Measurements from ENCODE around the gene RAVER1. TPM values are rescaled to one million over a fixed set of nuclear protein-coding genes. Genes with fewer than 3 reads are reported as not detected.

RAVER1 gene
- total and polyA plus RNA-seq, 9 of the 15 experiments (the other 6 are each of a cell fraction or from before 2014, with no cell fraction given), result 0.06 to 113 (median 7.0) TPM

DNA sequence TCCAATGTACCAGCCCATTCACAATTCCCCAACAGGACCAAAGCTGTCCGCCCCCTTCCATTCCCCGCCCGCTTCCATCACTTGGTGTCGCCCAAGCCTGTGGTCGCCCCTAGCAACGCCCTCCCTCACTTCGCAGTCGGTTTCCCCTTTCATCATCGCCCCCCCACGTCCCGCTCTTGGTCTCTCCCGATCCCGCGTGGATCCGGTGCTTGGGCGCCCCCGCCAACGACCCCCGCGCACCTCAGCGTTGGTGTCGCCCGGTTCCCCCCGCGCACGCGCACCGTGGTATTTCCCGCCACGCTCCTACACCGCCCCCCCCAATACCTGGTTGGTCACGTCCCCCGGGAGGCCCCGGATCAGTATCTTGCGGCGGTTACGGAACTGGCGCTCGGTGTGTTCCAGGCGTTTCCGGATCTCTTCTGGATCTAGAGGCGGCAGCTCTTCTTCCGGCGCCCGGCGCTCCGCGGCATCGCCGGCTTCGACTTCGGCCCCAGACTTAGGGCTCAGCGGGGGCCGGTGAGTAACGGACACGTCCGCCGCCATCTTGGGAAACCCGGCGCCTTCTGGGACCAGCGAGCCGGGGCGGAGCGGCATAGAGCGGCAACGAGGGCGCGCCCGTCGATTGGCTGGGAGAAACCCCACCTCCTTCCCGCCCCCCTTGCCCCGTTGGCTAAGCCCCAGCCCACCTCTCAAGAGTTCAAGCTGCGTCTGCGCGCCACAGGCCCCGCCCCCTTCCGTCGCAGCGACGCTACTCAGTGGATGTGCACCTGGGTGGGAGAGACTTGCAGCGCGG lies at the start of gene RAVER1 (continued):
- no peak for TF ChIP-seq FOXK1 (CRISPR knock-in tag; IDR thresholded peaks at IDR 0.05; ENCODE audit: borderline replicate concordance)
- no peak for TF ChIP-seq U2AF2 (optimal IDR thresholded peaks at IDR 0.05; ENCODE audit: low read depth, low read length)
- TF ChIP-seq ZNF134 (CRISPR knock-in tag; conservative IDR thresholded peaks at IDR 0.05), result no peak
- no peak for TF ChIP-seq ZSCAN29 (IDR thresholded peaks at IDR 0.05)
- no peak for TF ChIP-seq ZNF124 (CRISPR knock-in tag; IDR thresholded peaks at IDR 0.05)
- no peak for TF ChIP-seq ZNF408 (CRISPR knock-in tag; IDR thresholded peaks at IDR 0.05; ENCODE audit: low read depth)
- TF ChIP-seq TARDBP (IDR thresholded peaks at IDR 0.05), result 0 out of 2 replicates have a peak, but pooled peaks have one; percentile 35
- TF ChIP-seq, protein P1, sequence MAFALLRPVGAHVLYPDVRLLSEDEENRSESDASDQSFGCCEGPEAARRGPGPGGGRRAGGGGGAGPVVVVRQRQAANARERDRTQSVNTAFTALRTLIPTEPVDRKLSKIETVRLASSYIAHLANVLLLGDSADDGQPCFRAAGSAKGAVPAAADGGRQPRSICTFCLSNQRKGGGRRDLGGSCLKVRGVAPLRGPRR (CRISPR knock-in tag; IDR thresholded peaks at IDR 0.05), result no peak
- no peak for TF ChIP-seq KHSRP (IDR thresholded peaks at IDR 0.05)
- TF ChIP-seq PHB (CRISPR knock-in tag; IDR thresholded peaks at IDR 0.05), result 0 out of 2 replicates have a peak, but pooled peaks have one; percentile 75
- no peak for TF ChIP-seq ZNF232 (CRISPR knock-in tag; IDR thresholded peaks at IDR 0.05)
- no peak for TF ChIP-seq ZNF436 (CRISPR knock-in tag; IDR thresholded peaks at IDR 0.05)
- TF ChIP-seq RAD21 (CRISPR knock-in tag; conservative IDR thresholded peaks at IDR 0.05 in 1 of 2, IDR thresholded peaks at IDR 0.05 in 1 of 2), result 0 out of 4 replicates have a peak, but pooled peaks of 1 of the 2 experiments have one; percentile 3
- TF ChIP-seq, protein P2, sequence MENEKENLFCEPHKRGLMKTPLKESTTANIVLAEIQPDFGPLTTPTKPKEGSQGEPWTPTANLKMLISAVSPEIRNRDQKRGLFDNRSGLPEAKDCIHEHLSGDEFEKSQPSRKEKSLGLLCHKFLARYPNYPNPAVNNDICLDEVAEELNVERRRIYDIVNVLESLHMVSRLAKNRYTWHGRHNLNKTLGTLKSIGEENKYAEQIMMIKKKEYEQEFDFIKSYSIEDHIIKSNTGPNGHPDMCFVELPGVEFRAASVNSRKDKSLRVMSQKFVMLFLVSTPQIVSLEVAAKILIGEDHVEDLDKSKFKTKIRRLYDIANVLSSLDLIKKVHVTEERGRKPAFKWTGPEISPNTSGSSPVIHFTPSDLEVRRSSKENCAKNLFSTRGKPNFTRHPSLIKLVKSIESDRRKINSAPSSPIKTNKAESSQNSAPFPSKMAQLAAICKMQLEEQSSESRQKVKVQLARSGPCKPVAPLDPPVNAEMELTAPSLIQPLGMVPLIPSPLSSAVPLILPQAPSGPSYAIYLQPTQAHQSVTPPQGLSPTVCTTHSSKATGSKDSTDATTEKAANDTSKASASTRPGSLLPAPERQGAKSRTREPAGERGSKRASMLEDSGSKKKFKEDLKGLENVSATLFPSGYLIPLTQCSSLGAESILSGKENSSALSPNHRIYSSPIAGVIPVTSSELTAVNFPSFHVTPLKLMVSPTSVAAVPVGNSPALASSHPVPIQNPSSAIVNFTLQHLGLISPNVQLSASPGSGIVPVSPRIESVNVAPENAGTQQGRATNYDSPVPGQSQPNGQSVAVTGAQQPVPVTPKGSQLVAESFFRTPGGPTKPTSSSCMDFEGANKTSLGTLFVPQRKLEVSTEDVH (IDR thresholded peaks at IDR 0.05; ENCODE audit: low read depth, partially characterized antibody), result peak; percentile 95
- no peak for TF ChIP-seq ZNF217 (CRISPR knock-in tag; IDR thresholded peaks at IDR 0.05)
- no peak for TF ChIP-seq ZNF140 (CRISPR knock-in tag; IDR thresholded peaks at IDR 0.05)
- TF ChIP-seq ETV5 (CRISPR knock-in tag; IDR thresholded peaks at IDR 0.05; ENCODE audit: low read depth), result peak; percentile 74
- TF ChIP-seq HMG20A (CRISPR knock-in tag; conservative IDR thresholded peaks at IDR 0.05), result no peak
- TF ChIP-seq, protein P3, sequence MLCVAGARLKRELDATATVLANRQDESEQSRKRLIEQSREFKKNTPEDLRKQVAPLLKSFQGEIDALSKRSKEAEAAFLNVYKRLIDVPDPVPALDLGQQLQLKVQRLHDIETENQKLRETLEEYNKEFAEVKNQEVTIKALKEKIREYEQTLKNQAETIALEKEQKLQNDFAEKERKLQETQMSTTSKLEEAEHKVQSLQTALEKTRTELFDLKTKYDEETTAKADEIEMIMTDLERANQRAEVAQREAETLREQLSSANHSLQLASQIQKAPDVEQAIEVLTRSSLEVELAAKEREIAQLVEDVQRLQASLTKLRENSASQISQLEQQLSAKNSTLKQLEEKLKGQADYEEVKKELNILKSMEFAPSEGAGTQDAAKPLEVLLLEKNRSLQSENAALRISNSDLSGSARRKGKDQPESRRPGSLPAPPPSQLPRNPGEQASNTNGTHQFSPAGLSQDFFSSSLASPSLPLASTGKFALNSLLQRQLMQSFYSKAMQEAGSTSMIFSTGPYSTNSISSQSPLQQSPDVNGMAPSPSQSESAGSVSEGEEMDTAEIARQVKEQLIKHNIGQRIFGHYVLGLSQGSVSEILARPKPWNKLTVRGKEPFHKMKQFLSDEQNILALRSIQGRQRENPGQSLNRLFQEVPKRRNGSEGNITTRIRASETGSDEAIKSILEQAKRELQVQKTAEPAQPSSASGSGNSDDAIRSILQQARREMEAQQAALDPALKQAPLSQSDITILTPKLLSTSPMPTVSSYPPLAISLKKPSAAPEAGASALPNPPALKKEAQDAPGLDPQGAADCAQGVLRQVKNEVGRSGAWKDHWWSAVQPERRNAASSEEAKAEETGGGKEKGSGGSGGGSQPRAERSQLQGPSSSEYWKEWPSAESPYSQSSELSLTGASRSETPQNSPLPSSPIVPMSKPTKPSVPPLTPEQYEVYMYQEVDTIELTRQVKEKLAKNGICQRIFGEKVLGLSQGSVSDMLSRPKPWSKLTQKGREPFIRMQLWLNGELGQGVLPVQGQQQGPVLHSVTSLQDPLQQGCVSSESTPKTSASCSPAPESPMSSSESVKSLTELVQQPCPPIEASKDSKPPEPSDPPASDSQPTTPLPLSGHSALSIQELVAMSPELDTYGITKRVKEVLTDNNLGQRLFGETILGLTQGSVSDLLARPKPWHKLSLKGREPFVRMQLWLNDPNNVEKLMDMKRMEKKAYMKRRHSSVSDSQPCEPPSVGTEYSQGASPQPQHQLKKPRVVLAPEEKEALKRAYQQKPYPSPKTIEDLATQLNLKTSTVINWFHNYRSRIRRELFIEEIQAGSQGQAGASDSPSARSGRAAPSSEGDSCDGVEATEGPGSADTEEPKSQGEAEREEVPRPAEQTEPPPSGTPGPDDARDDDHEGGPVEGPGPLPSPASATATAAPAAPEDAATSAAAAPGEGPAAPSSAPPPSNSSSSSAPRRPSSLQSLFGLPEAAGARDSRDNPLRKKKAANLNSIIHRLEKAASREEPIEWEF (CRISPR knock-in tag; IDR thresholded peaks at IDR 0.05), result no peak
- no peak for TF ChIP-seq POLR2AphosphoS2 (IDR thresholded peaks at IDR 0.05; ENCODE audit: low read length)
- no peak for TF ChIP-seq ZKSCAN8 (CRISPR knock-in tag; IDR thresholded peaks at IDR 0.05)
- 0 out of 2 replicates have a peak, but pooled peaks have one; percentile 4 for TF ChIP-seq ZNF384 (IDR thresholded peaks at IDR 0.05; ENCODE audit: low read depth, low read length)

All from K562 (cell line).